Mucosa of descending colon (tissue), 3 donors: ENCODE measurements around the gene FRMD6. TPM values are rescaled to one million over a fixed set of nuclear protein-coding genes. Genes with fewer than 3 reads are reported as not detected.
"Not testable (repeated sequence)": the region's sequence is repeated elsewhere in the genome, so short reads cannot be mapped to it uniquely, and the experiment has no call there.

ENCODE experiments used
- ATAC-seq: fragments of 200-7000 bp; cut with Tn5 transposase; one replicate; pipeline ENCODE4 v1.9.1; 2020; ENCODE audit warnings: mild to moderate bottlenecking, moderate library complexity
- DNase-seq, 3 donors: peaks; one replicate each; pipeline ENCODE4 v3.0.0-alpha.2; 2020
- H3K36me3 ChIP-seq: fragments of 200-600 bp; one replicate; pipeline ENCODE4 v1.8.0; 2021; ENCODE audit warnings: low read depth, mild to moderate bottlenecking
- H3K4me1 ChIP-seq: fragments of 200-600 bp; one replicate; pipeline ENCODE4 v1.8.0; 2021; ENCODE audit warnings: low read depth, mild to moderate bottlenecking
- H3K4me3 ChIP-seq: fragments of 200-600 bp; one replicate; pipeline ENCODE4 v1.8.0; 2021; ENCODE audit warnings: mild to moderate bottlenecking
- H3K9me3 ChIP-seq: fragments of 200-600 bp; one replicate; pipeline ENCODE4 v1.8.0; 2021; ENCODE audit warnings: mild to moderate bottlenecking
- CTCF ChIP-seq: fragments of 200-600 bp; IDR thresholded peaks from one replicate; pipeline ENCODE4 v1.8.0; 2022; ENCODE audit warnings: antibody characterized with exemption, mild to moderate bottlenecking
- intact Hi-C, 2 donors: fragments of 100-400 bp; cut with DNase I in 1 of 2; cut with micrococcal nuclease in 1 of 2; formaldehyde crosslinking; loops; one replicate each; pipeline versions ENCODE4 v1.11.0 to v1.11.1; 2022; cut with DNase I, micrococcal nuclease
- total RNA-seq, 3 donors: library from RNA; stranded (reverse); fragmentation: NEBNext Ultra II Directional in 2 of 3; extraction: Animal tissue kit (Norgen Biotek cat#: 25700) in 2 of 3; gene quantifications; one replicate each; pipeline versions ENCODE4 v1.2.1 to v1.2.4, GENCODE V29; 2021 to 2023
- donor health status: DM: no; HTN: no; CAD: no; lungs with moderate emphysema.
- donor health status: DM: no; HTN: no; CAD: no.
- donor health status: DM: no; HTN: yes; CAD: no.

FRMD6 gene
- total RNA-seq, 3 donors from 2014 or later, result 4.2 to 39.1 (median 8.5) TPM

- Histone ChIP-seq H3K36me3 (no peaks in the 10 kb centered on the region), H3K4me1 (no peaks in the 10 kb centered on the region), H3K4me3 (no peak overlapping the region), H3K9me3 (no peaks in the 10 kb centered on the region)
- intact Hi-C loops, result no loop called here
- DNase-seq, result no peak
- TF ChIP-seq CTCF, result no peak
- no peak for ATAC-seq
Measured at GRCh38 chr14:51628238-51628637, 23.5 kb upstream of the FRMD6 start.

- DNase-seq, result no peak
- no peak for TF ChIP-seq CTCF
- Histone ChIP-seq H3K9me3 (no peaks in the 10 kb centered on the region), H3K36me3 (no peaks in the 10 kb centered on the region), H3K4me3 (no peak overlapping the region), H3K4me1 (no peaks in the 10 kb centered on the region)
- ATAC-seq, result no peak
- intact Hi-C loops, result no loop called here
Measured at GRCh38 chr14:51630987-51631386, 20.7 kb upstream of the FRMD6 start.

- H3K4me3 ChIP-seq, DNase-seq, H3K4me1 ChIP-seq, H3K36me3 ChIP-seq, ATAC-seq, H3K9me3 ChIP-seq, intact Hi-C loops: not testable (repeated sequence)
Measured at GRCh38 chr14:51633298-51633697, 18.4 kb upstream of the FRMD6 start.

GRCh38 chr14:51636109-51636508 is 15.6 kb upstream of the FRMD6 start:
- H3K9me3 ChIP-seq, result no peaks in the 10 kb centered on the region
- no peak for TF ChIP-seq CTCF
- no peaks in the 10 kb centered on the region for H3K4me1 ChIP-seq
- no peaks in the 10 kb centered on the region for H3K36me3 ChIP-seq
- no peak for ATAC-seq
- no peak for DNase-seq
- H3K4me3 ChIP-seq, result no peak overlapping the region
- intact Hi-C loops, result no loop called here

- H3K4me3 ChIP-seq, result no peak overlapping the region
- intact Hi-C loops, result no loop called here
- ATAC-seq (no peak), DNase-seq (no peak)
- TF ChIP-seq CTCF, result no peak
- no peaks in the 10 kb centered on the region for H3K36me3 ChIP-seq
- no peaks in the 10 kb centered on the region for H3K9me3 ChIP-seq
- H3K4me1 ChIP-seq, result no peaks in the 10 kb centered on the region
Measured at GRCh38 chr14:51638071-51638944, 13.4 kb upstream of the FRMD6 start.

- Histone ChIP-seq H3K36me3 (no peaks in the 10 kb centered on the region), H3K4me3 (no peak overlapping the region), H3K4me1 (no peaks in the 10 kb centered on the region), H3K9me3 (no peaks in the 10 kb centered on the region)
- DNase-seq, result no peak
- intact Hi-C loops, result no loop called here
- no peak for ATAC-seq
- TF ChIP-seq CTCF, result no peak
Measured at GRCh38 chr14:51639668-51640316, 11.9 kb upstream of the FRMD6 start.
